Measurements from ENCODE around the gene SNX10. TPM values are rescaled to one million over a fixed set of nuclear protein-coding genes. Genes with fewer than 3 reads are reported as not detected.

Gene SNX10
- total RNA-seq, 1 donor from 2014 or later = 1.2 TPM

GRCh38 chr7:26351171-26351570 is 59.5 kb downstream of the SNX10 start:
- Mint-ChIP-seq H3K4me1 (ENCODE audit: low read depth) (no peaks in the 10 kb centered on the region), H3K27me3 (ENCODE audit: low read depth) (peaks cover 17% of the 10 kb centered on the region), H3K27ac (ENCODE audit: unreplicated experiment) (no peak overlapping the region), H3K9me3 (ENCODE audit: low read depth) (no peaks in the 10 kb centered on the region), H3K36me3 (ENCODE audit: low read depth) (no peaks in the 10 kb centered on the region), H3K4me3 (ENCODE audit: unreplicated experiment) (no peak overlapping the region)
- TF ChIP-seq CTCF (IDR thresholded peaks at IDR 0.05) = no peak
- DNase-seq (ENCODE audit: low spot score) = no peak

- Mint-ChIP-seq H3K27me3 (ENCODE audit: low read depth) (peaks cover 21% of the 10 kb centered on the region), H3K4me3 (ENCODE audit: unreplicated experiment) (no peak overlapping the region), H3K9me3 (ENCODE audit: low read depth) (no peaks in the 10 kb centered on the region), H3K36me3 (ENCODE audit: low read depth) (no peaks in the 10 kb centered on the region), H3K27ac (ENCODE audit: unreplicated experiment) (no peak overlapping the region), H3K4me1 (ENCODE audit: low read depth) (no peaks in the 10 kb centered on the region)
- TF ChIP-seq CTCF (IDR thresholded peaks at IDR 0.05) = no peak
- no peak for DNase-seq (ENCODE audit: low spot score)
Observed at GRCh38 chr7:26356229-26356628, 64.6 kb downstream of the SNX10 start.

GRCh38 chr7:26356929-26357798 is 65.5 kb downstream of the SNX10 start:
- no peak for DNase-seq (ENCODE audit: low spot score)
- H3K36me3 Mint-ChIP-seq (ENCODE audit: low read depth) = no peaks in the 10 kb centered on the region
- H3K4me1 Mint-ChIP-seq (ENCODE audit: low read depth) = no peaks in the 10 kb centered on the region
- H3K4me3 Mint-ChIP-seq (ENCODE audit: unreplicated experiment) = no peak overlapping the region
- no peak for TF ChIP-seq CTCF (IDR thresholded peaks at IDR 0.05)
- H3K27ac Mint-ChIP-seq (ENCODE audit: unreplicated experiment) = no peak overlapping the region
- H3K9me3 Mint-ChIP-seq (ENCODE audit: low read depth) = no peaks in the 10 kb centered on the region
- peaks cover 21% of the 10 kb centered on the region for H3K27me3 Mint-ChIP-seq (ENCODE audit: low read depth)

GRCh38 chr7:26357799-26358151 is 66.1 kb downstream of the SNX10 start:
- Mint-ChIP-seq H3K27ac (ENCODE audit: unreplicated experiment) (no peak overlapping the region), H3K27me3 (ENCODE audit: low read depth) (peaks cover 22% of the 10 kb centered on the region), H3K4me1 (ENCODE audit: low read depth) (no peaks in the 10 kb centered on the region), H3K36me3 (ENCODE audit: low read depth) (no peaks in the 10 kb centered on the region), H3K9me3 (ENCODE audit: low read depth) (no peaks in the 10 kb centered on the region), H3K4me3 (ENCODE audit: unreplicated experiment) (no peak overlapping the region)
- no peak for DNase-seq (ENCODE audit: low spot score)
- no peak for TF ChIP-seq CTCF (IDR thresholded peaks at IDR 0.05)

- Mint-ChIP-seq H3K4me1 (ENCODE audit: low read depth) (no peaks in the 10 kb centered on the region), H3K4me3 (ENCODE audit: unreplicated experiment) (no peak overlapping the region), H3K27ac (ENCODE audit: unreplicated experiment) (no peak overlapping the region), H3K9me3 (ENCODE audit: low read depth) (no peaks in the 10 kb centered on the region), H3K27me3 (ENCODE audit: low read depth) (peaks cover 18% of the 10 kb centered on the region), H3K36me3 (ENCODE audit: low read depth) (no peaks in the 10 kb centered on the region)
- TF ChIP-seq CTCF (IDR thresholded peaks at IDR 0.05) = no peak
- DNase-seq (ENCODE audit: low spot score) = no peak
Observed at GRCh38 chr7:26360650-26361049, 69.0 kb downstream of the SNX10 start.

Data from chondrocyte (in vitro differentiated cells).